Cerebellar nuclear complex (tissue), 1 donor: ENCODE data around the gene PEF1.
"Not testable (repeated sequence)": the region's sequence is repeated elsewhere in the genome, so short reads cannot be mapped to it uniquely, and the experiment has no call there.

Experiments used
- DNase-seq, 2 experiments: peaks; one replicate each; lab custom pipeline; 2025; lab: John Stamatoyannopoulos, UW

The PEF1 gene

GRCh38 chr1:31609514-31610118, 35.1 kb downstream of the PEF1 start:
- no peak for DNase-seq

GRCh38 chr1:31607360-31607759, 37.3 kb downstream of the PEF1 start:
- DNase-seq: no peak

- no peak for DNase-seq
Measured at GRCh38 chr1:31605908-31606427, 38.7 kb downstream of the PEF1 start.

- no peak for DNase-seq
Measured at GRCh38 chr1:31602081-31602480, 42.6 kb downstream of the PEF1 start.

GRCh38 chr1:31600641-31601040, 44.0 kb downstream of the PEF1 start:
- no peak for DNase-seq

GRCh38 chr1:31598980-31599379, 45.7 kb downstream of the PEF1 start:
- no peak for DNase-seq

GRCh38 chr1:31596737-31597097, 48.0 kb downstream of the PEF1 start:
- DNase-seq: no peak

- no peak for DNase-seq
Measured at GRCh38 chr1:31595836-31596736, 48.6 kb downstream of the PEF1 start.

- no peak for DNase-seq
Measured at GRCh38 chr1:31593770-31594632, 50.7 kb downstream of the PEF1 start.

- DNase-seq: no peak
Measured at GRCh38 chr1:31593136-31593665, 51.5 kb downstream of the PEF1 start.

- no peak for DNase-seq
Measured at GRCh38 chr1:31592132-31592531, 52.5 kb downstream of the PEF1 start.

- no peak for DNase-seq
Measured at GRCh38 chr1:31591425-31592093, 53.1 kb downstream of the PEF1 start.

- no peak for DNase-seq
Measured at GRCh38 chr1:31588751-31589515, 55.7 kb downstream of the PEF1 start.

GRCh38 chr1:31587720-31588423, 56.8 kb downstream of the PEF1 start:
- no peak for DNase-seq

- not testable (repeated sequence) for DNase-seq
Measured at GRCh38 chr1:31587328-31587699, 57.4 kb downstream of the PEF1 start.

GRCh38 chr1:31586376-31587327, 58.0 kb downstream of the PEF1 start:
- no peak for DNase-seq

GRCh38 chr1:31585736-31586365, 58.8 kb downstream of the PEF1 start:
- no peak for DNase-seq
